GM19238 (cell line): ENCODE measurements around the gene MGP.
A peak's percentile ranks its signal among the peaks of the same experiment; 100 is the strongest.

ENCODE experiments used
- DNase-seq: peaks from one replicate; pipeline ENCODE4 v3.0.0; 2011; ENCODE audit warnings: low spot score; ENCODE audit not compliant: insufficient read length

Gene MGP

GRCh38 chr12:14903386-14904098 lies 17.9 kb upstream of the MGP start:
- no peak for DNase-seq

- no peak for DNase-seq
These were observed 16.8 kb upstream of the MGP start for GRCh38 chr12:14902465-14902864.

- DNase-seq, result no peak
These were observed 15.5 kb upstream of the MGP start for GRCh38 chr12:14901228-14901562.

- DNase-seq, result no peak
These were observed 15.0 kb upstream of the MGP start for GRCh38 chr12:14900521-14901227.

- no peak for DNase-seq
These were observed 11.0 kb upstream of the MGP start for GRCh38 chr12:14896521-14897169.

GRCh38 chr12:14893506-14894250 lies 8.0 kb upstream of the MGP start:
- DNase-seq, result no peak

- DNase-seq, result no peak
These were observed 7.3 kb upstream of the MGP start for GRCh38 chr12:14892726-14893505.

GRCh38 chr12:14890701-14891100 lies 5.0 kb upstream of the MGP start:
- no peak for DNase-seq

- no peak for DNase-seq
These were observed 617 bp upstream of the MGP start for GRCh38 chr12:14886271-14886670.

GRCh38 chr12:14884458-14884878 lies 1.2 kb downstream of the MGP start:
- peak; percentile 7 for DNase-seq

- no peak for DNase-seq
These were observed 2.0 kb downstream of the MGP start for GRCh38 chr12:14883686-14884085.

GRCh38 chr12:14880890-14881453 lies 4.7 kb downstream of the MGP start:
- no peak for DNase-seq

- DNase-seq, result no peak
These were observed 6.3 kb downstream of the MGP start for GRCh38 chr12:14879222-14879933.

GRCh38 chr12:14878488-14878887 lies 7.2 kb downstream of the MGP start:
- no peak for DNase-seq

- no peak for DNase-seq
These were observed 8.8 kb downstream of the MGP start for GRCh38 chr12:14876833-14877232.

- no peak for DNase-seq
These were observed 10.8 kb downstream of the MGP start for GRCh38 chr12:14874882-14875281.

GRCh38 chr12:14873440-14874185 lies 12.0 kb downstream of the MGP start:
- DNase-seq, result no peak

- no peak for DNase-seq
These were observed 13.8 kb downstream of the MGP start for GRCh38 chr12:14871886-14872285.

GRCh38 chr12:14871247-14871646 lies 14.4 kb downstream of the MGP start:
- no peak for DNase-seq
